ENCODE results near the gene INSL3. TPM values are rescaled to one million over a fixed set of nuclear protein-coding genes. Genes with fewer than 3 reads are reported as not detected.
A peak's percentile ranks its signal among the peaks of the same experiment; 100 is the strongest.

The INSL3 gene
- polyA plus RNA-seq, 1 of the 3 experiments (the other 2 are of a cell fraction) = 0.21 TPM

- POLR2A ChIA-PET = no interaction called here
- H3K27ac ChIP-seq (ENCODE audit: low read depth in 2 of 2, low read length in 1 of 2) = no peak overlapping the region
These were observed 23.7 kb downstream of the INSL3 start for GRCh38 chr19:17797424-17798201.

GRCh38 chr19:17796838-17797423 is 24.4 kb downstream of the INSL3 start:
- 60% methylated on average over 1 of the region's 1 CpG for WGBS (ENCODE audit: low lambda C conversion rate)
- peaks cover 13% of the 10 kb centered on the region for H3K27me3 ChIP-seq (ENCODE audit: insufficient read depth)

More at GRCh38 chr19:17797424-17798201, 23.7 kb downstream of the INSL3 start:
- 32% methylated on average over 6 of the region's 11 CpGs for WGBS (ENCODE audit: low lambda C conversion rate)
- peak; percentile 48 for DNase-seq
- H3K27me3 ChIP-seq (ENCODE audit: insufficient read depth) = peaks cover 13% of the 10 kb centered on the region
- no peaks in the 10 kb centered on the region for H3K9me2 ChIP-seq
- H2AFZ ChIP-seq (ENCODE audit: low read depth) = no peak overlapping the region
- peaks cover 5 to 21% of the 10 kb centered on the region in 2 experiments; a peak in 2 of 4 replicates for H3K4me1 ChIP-seq (ENCODE audit: control insufficient read depth in 1 of 2, insufficient read depth in 2 of 2, low read depth in 1 of 2, low read length in 1 of 2)
- TF ChIP-seq ELF1 (IDR thresholded peaks at IDR 0.05) (no peak), FOSL2 (IDR thresholded peaks at IDR 0.05; ENCODE audit: borderline replicate concordance, low read depth) (no peak), RFX5 (IDR thresholded peaks at IDR 0.05; ENCODE audit: low read length) (no peak)
- no peaks in the 10 kb centered on the region for H4K20me1 ChIP-seq (ENCODE audit: insufficient read depth)
- H3K4me3 ChIP-seq (ENCODE audit: low read depth in 2 of 2, low read length in 1 of 2) = no peak overlapping the region
- CTCF ChIA-PET = interaction anchor here (0.8 kb wide), 1 partner anchor 23 kb away, joined by 3 read pairs; no protein-coding TSS in a partner anchor
- H3K36me3 ChIP-seq (replicated peaks in 1 of 2; ENCODE audit: control insufficient read depth in 1 of 2, insufficient read depth in 2 of 2, low read length in 1 of 2) = no peaks in the 10 kb centered on the region
- no peaks in the 10 kb centered on the region for H3K9me3 ChIP-seq
- H3K79me2 ChIP-seq (ENCODE audit: insufficient read depth) = no peaks in the 10 kb centered on the region
- no peak overlapping the region for H3K4me2 ChIP-seq
- no peak overlapping the region for H3K9ac ChIP-seq
- H3F3A ChIP-seq (replicated peaks; ENCODE audit: insufficient read depth) = no peaks in the 10 kb centered on the region

More at GRCh38 chr19:17796838-17797423, 24.4 kb downstream of the INSL3 start:
- Histone ChIP-seq H4K20me1 (ENCODE audit: insufficient read depth) (no peaks in the 10 kb centered on the region), H3K4me3 (ENCODE audit: low read depth in 2 of 2, low read length in 1 of 2) (no peak overlapping the region), H3K27ac (ENCODE audit: low read depth in 2 of 2, low read length in 1 of 2) (no peak overlapping the region), H3K4me1 (ENCODE audit: control insufficient read depth in 1 of 2, insufficient read depth in 2 of 2, low read depth in 1 of 2, low read length in 1 of 2) (peaks cover 5 to 18% of the 10 kb centered on the region in 2 experiments; a peak in 2 of 4 replicates), H3K9ac (no peak overlapping the region), H2AFZ (ENCODE audit: low read depth) (no peak overlapping the region), H3K9me3 (no peaks in the 10 kb centered on the region), H3K9me2 (no peaks in the 10 kb centered on the region), H3K4me2 (no peak overlapping the region), H3F3A (replicated peaks; ENCODE audit: insufficient read depth) (no peaks in the 10 kb centered on the region), H3K79me2 (ENCODE audit: insufficient read depth) (no peaks in the 10 kb centered on the region), H3K36me3 (replicated peaks in 1 of 2; ENCODE audit: control insufficient read depth in 1 of 2, insufficient read depth in 2 of 2, low read length in 1 of 2) (no peaks in the 10 kb centered on the region)
- ChIA-PET POLR2A (no interaction called here), CTCF (interaction anchor here (0.8 to 1.7 kb wide), 2 partner anchors 12 to 22 kb away, joined by 3 to 5 read pairs; no protein-coding TSS in a partner anchor)
- TF ChIP-seq ZBTB33 (IDR thresholded peaks at IDR 0.05; ENCODE audit: borderline replicate concordance, low read depth) (no peak), MXI1 (IDR thresholded peaks at IDR 0.05; ENCODE audit: low read depth, low read length) (no peak), REST (IDR thresholded peaks at IDR 0.05; ENCODE audit: low read depth, low read length) (no peak), CTCF (IDR thresholded peaks at IDR 0.05) (no peak), YY1 (IDR thresholded peaks at IDR 0.05; ENCODE audit: low read depth) (no peak), POLR2AphosphoS5 (IDR thresholded peaks at IDR 0.05; ENCODE audit: low read depth, low read length) (no peak), IRF3 (IDR thresholded peaks at IDR 0.05; ENCODE audit: low read depth, low read length) (no peak), PBX3 (IDR thresholded peaks at IDR 0.05) (no peak), FOXJ3 (CRISPR knock-in tag; IDR thresholded peaks at IDR 0.05) (no peak), SIN3A (IDR thresholded peaks at IDR 0.05; ENCODE audit: borderline replicate concordance, low read depth, low read length) (no peak), ELF1 (IDR thresholded peaks at IDR 0.05) (no peak), SMC3 (IDR thresholded peaks at IDR 0.05; ENCODE audit: low read depth, low read length) (no peak), MEF2A (IDR thresholded peaks at IDR 0.05; ENCODE audit: borderline replicate concordance, low read depth) (no peak)
- DNase-seq = no peak

Data from SK-N-SH (cell line).